ENCODE data around the gene MAPK8IP1.
"Not testable (repeated sequence)": the region's sequence is repeated elsewhere in the genome, so short reads cannot be mapped to it uniquely, and the experiment has no call there.

MAPK8IP1 gene

GRCh38 chr11:45885274-45885920, at the start of gene MAPK8IP1:
Gene MAPK8IP1 (plus strand): TSS chr11:45885651. CDS start chr11:45885821, 170 bp downstream.
- no peak for DNase-seq
- H3K27ac Mint-ChIP-seq, result no peak within 1 kb of the TSS

GRCh38 chr11:45839204-45839603, 46.2 kb upstream of the MAPK8IP1 start:
- H3K27me3 Mint-ChIP-seq, result peaks cover 0 to 8% of the 10 kb centered on the region in 2 donors
- H3K36me3 Mint-ChIP-seq, result no peaks in the 10 kb centered on the region
- H3K4me3 Mint-ChIP-seq, result no peak overlapping the region
- ATAC-seq (replicated peaks), result no peak
- H3K27ac Mint-ChIP-seq, result no peak overlapping the region
- H3K4me1 Mint-ChIP-seq, result peaks cover 15 to 23% of the 10 kb centered on the region in 2 donors
- DNase-seq, result no peak
- no peaks in the 10 kb centered on the region for H3K9me3 Mint-ChIP-seq

More at GRCh38 chr11:45885274-45885920, at the start of gene MAPK8IP1:
- H3K27me3 Mint-ChIP-seq, result peaks cover 2 to 7% of the 10 kb centered on the region in 2 donors
- peak; percentile 86 to 88 for ATAC-seq (replicated peaks)
- H3K4me3 Mint-ChIP-seq, result peak within 1 kb of the TSS; percentile 83 to 87
- peaks cover 28% of the 10 kb centered on the region in 2 donors for H3K36me3 Mint-ChIP-seq
- H3K4me1 Mint-ChIP-seq, result peaks cover 12 to 18% of the 10 kb centered on the region in 2 donors
- H3K9me3 Mint-ChIP-seq, result no peaks in the 10 kb centered on the region

GRCh38 chr11:45840251-45840650, 45.2 kb upstream of the MAPK8IP1 start:
- DNase-seq; H3K4me3 Mint-ChIP-seq; H3K27ac Mint-ChIP-seq; H3K27me3 Mint-ChIP-seq; H3K9me3 Mint-ChIP-seq; H3K36me3 Mint-ChIP-seq; ATAC-seq (replicated peaks): not testable (repeated sequence)
- H3K4me1 Mint-ChIP-seq, result peaks cover 17 to 23% of the 10 kb centered on the region in 2 donors

- Mint-ChIP-seq H3K4me3 (peak overlapping the region; percentile 71 to 76), H3K27ac (peak overlapping the region; percentile 86), H3K9me3 (no peaks in the 10 kb centered on the region), H3K4me1 (peaks cover 24 to 38% of the 10 kb centered on the region in 2 donors), H3K27me3 (peaks cover 0 to 4% of the 10 kb centered on the region in 2 donors), H3K36me3 (no peaks in the 10 kb centered on the region)
- ATAC-seq (replicated peaks), result peak; percentile 16 to 22
- peak; percentile 81 for DNase-seq
Measured at GRCh38 chr11:45843158-45843924, 42.1 kb upstream of the MAPK8IP1 start.

- no peak for DNase-seq
- ATAC-seq (replicated peaks), result no peak
- Mint-ChIP-seq H3K27me3 (peaks cover 0 to 4% of the 10 kb centered on the region in 2 donors), H3K9me3 (no peaks in the 10 kb centered on the region), H3K27ac (no peak overlapping the region), H3K36me3 (no peaks in the 10 kb centered on the region), H3K4me1 (peaks cover 34 to 51% of the 10 kb centered on the region in 2 donors), H3K4me3 (no peak overlapping the region)
Measured at GRCh38 chr11:45844822-45845578, 40.5 kb upstream of the MAPK8IP1 start.

GRCh38 chr11:45846174-45846675, 39.2 kb upstream of the MAPK8IP1 start:
- no peak for ATAC-seq (replicated peaks)
- DNase-seq, result no peak
- peaks cover 45 to 63% of the 10 kb centered on the region in 2 donors for H3K4me1 Mint-ChIP-seq
- no peaks in the 10 kb centered on the region for H3K9me3 Mint-ChIP-seq
- H3K27ac Mint-ChIP-seq, result peak overlapping the region; percentile 95
- peaks cover 6 to 7% of the 10 kb centered on the region in 2 donors for H3K36me3 Mint-ChIP-seq
- H3K4me3 Mint-ChIP-seq, result peak overlapping the region; percentile 85 to 88
- no peaks in the 10 kb centered on the region for H3K27me3 Mint-ChIP-seq

- Mint-ChIP-seq H3K4me1 (peaks cover 51 to 70% of the 10 kb centered on the region in 2 donors), H3K4me3 (peak within 1 kb of the TSS; percentile 85 to 88), H3K27ac (peak within 1 kb of the TSS; percentile 95), H3K9me3 (no peaks in the 10 kb centered on the region), H3K36me3 (peaks cover 6 to 8% of the 10 kb centered on the region in 2 donors), H3K27me3 (no peaks in the 10 kb centered on the region)
- ATAC-seq (replicated peaks) (peak; percentile 87 to 89), DNase-seq (peak; percentile 100)
Measured at GRCh38 chr11:45846974-45847910, 38.2 kb upstream of the MAPK8IP1 start, which contains the start of gene CRY2. Gene CRY2 (plus strand): TSS chr11:45847475. CDS start chr11:45847491, 16 bp downstream.

GRCh38 chr11:45847911-45848316, 37.5 kb upstream of the MAPK8IP1 start:
- DNase-seq (peak; percentile 32), ATAC-seq (replicated peaks) (peak; percentile 21 to 25)
- peak overlapping the region; percentile 85 to 88 for H3K4me3 Mint-ChIP-seq
- H3K9me3 Mint-ChIP-seq, result no peaks in the 10 kb centered on the region
- no peaks in the 10 kb centered on the region for H3K27me3 Mint-ChIP-seq
- H3K36me3 Mint-ChIP-seq, result peaks cover 6 to 10% of the 10 kb centered on the region in 2 donors
- peak overlapping the region; percentile 95 for H3K27ac Mint-ChIP-seq
- peaks cover 57 to 75% of the 10 kb centered on the region in 2 donors for H3K4me1 Mint-ChIP-seq

GRCh38 chr11:45848654-45849081, 36.8 kb upstream of the MAPK8IP1 start:
- no peak for ATAC-seq (replicated peaks)
- Mint-ChIP-seq H3K4me1 (peaks cover 52 to 75% of the 10 kb centered on the region in 2 donors), H3K4me3 (peak overlapping the region; percentile 85 to 88), H3K27ac (no peak overlapping the region), H3K27me3 (no peaks in the 10 kb centered on the region), H3K9me3 (no peaks in the 10 kb centered on the region), H3K36me3 (peaks cover 6 to 10% of the 10 kb centered on the region in 2 donors)
- DNase-seq, result no peak

GRCh38 chr11:45850446-45850845, 35.0 kb upstream of the MAPK8IP1 start:
- DNase-seq (no peak), ATAC-seq (replicated peaks) (no peak)
- Mint-ChIP-seq H3K27me3 (no peaks in the 10 kb centered on the region), H3K4me3 (no peak overlapping the region), H3K36me3 (peaks cover 11 to 12% of the 10 kb centered on the region in 2 donors), H3K9me3 (no peaks in the 10 kb centered on the region), H3K4me1 (peaks cover 50 to 78% of the 10 kb centered on the region in 2 donors), H3K27ac (no peak overlapping the region)

GRCh38 chr11:45851228-45851627, 34.2 kb upstream of the MAPK8IP1 start:
- peaks cover 47 to 70% of the 10 kb centered on the region in 2 donors for H3K4me1 Mint-ChIP-seq

GRCh38 chr11:45852018-45852711, 33.3 kb upstream of the MAPK8IP1 start:
- H3K4me3 Mint-ChIP-seq, result peak overlapping the region; percentile 23 to 62
- DNase-seq (no peak), ATAC-seq (replicated peaks) (peak in 1 of 2 donors; percentile 32)
- H3K27me3 Mint-ChIP-seq, result no peaks in the 10 kb centered on the region
- peaks cover 16 to 21% of the 10 kb centered on the region in 2 donors for H3K36me3 Mint-ChIP-seq
- H3K27ac Mint-ChIP-seq, result peak overlapping the region; percentile 63
- peaks cover 40 to 67% of the 10 kb centered on the region in 2 donors for H3K4me1 Mint-ChIP-seq
- no peaks in the 10 kb centered on the region for H3K9me3 Mint-ChIP-seq

More at GRCh38 chr11:45851228-45851627, 34.2 kb upstream of the MAPK8IP1 start:
- no peaks in the 10 kb centered on the region for H3K27me3 Mint-ChIP-seq
- DNase-seq (no peak), ATAC-seq (replicated peaks) (no peak)
- H3K27ac Mint-ChIP-seq, result no peak overlapping the region
- peaks cover 12 to 16% of the 10 kb centered on the region in 2 donors for H3K36me3 Mint-ChIP-seq
- H3K4me3 Mint-ChIP-seq, result no peak overlapping the region
- no peaks in the 10 kb centered on the region for H3K9me3 Mint-ChIP-seq

Measured in stimulated activated naive B cell treated with anti-CD40 and anti-IgM and Interleukin-4, amounts not matched to agents 10 μg/mL and 1 μg/mL and 100 μg/mL, for 72 hours (primary cell).